Caco-2 (cell line): ENCODE data around the gene GH1. TPM values are rescaled to one million over a fixed set of nuclear protein-coding genes. Genes with fewer than 3 reads are reported as not detected.

Source experiments
- BruUV-seq: library from RNA; stranded (reverse); fragments of 400-500 nt; replicated peaks from 2 replicates; lab custom pipeline; 2021; lab: Mats Ljungman, UMichigan
- CTCF ChIA-PET: fragments of 300-600 bp; sonication (Branson Sonifier 250); formaldehyde crosslinking; loops from one replicate; lab custom pipeline; 2022; ENCODE audit warnings: antibody characterized with exemption; lab: Charles Lee
- POLR2A ChIA-PET: fragments of 300-600 bp; sonication (Branson Sonifier 250); formaldehyde crosslinking; loops from one replicate; lab custom pipeline; 2022; ENCODE audit warnings: antibody characterized with exemption; lab: Charles Lee
- DNase-seq, 2 experiments: peaks; one replicate each; pipeline versions ENCODE4 v3.0.0 to v3.0.0-alpha.2; 2020 to 2022
- H3K27me3 ChIP-seq: replicated peaks from 2 replicates; pipeline ENCODE4 v1.6.0; 2011; ENCODE audit warnings: low read length; ENCODE audit not compliant: control insufficient read depth, insufficient read depth
- H3K36me3 ChIP-seq: 2 replicates; pipeline ENCODE4 v1.5.1; 2011; ENCODE audit warnings: low read length; ENCODE audit not compliant: control insufficient read depth, insufficient read depth
- H3K4me1 ChIP-seq: fragments of 250-450 bp; sonication (Bioruptor Pico); 2 replicates; pipeline ENCODE4 v1.5.1; 2020; ENCODE audit warnings: mild to moderate bottlenecking
- H3K4me3 ChIP-seq: 2 replicates; pipeline ENCODE4 v1.5.1; 2011; ENCODE audit warnings: low read depth, mild to moderate bottlenecking, control low read depth, low read length
- H3K9me3 ChIP-seq: fragments of 250-450 bp; sonication (Bioruptor Pico); 2 replicates; pipeline ENCODE4 v1.5.1; 2020; ENCODE audit warnings: mild to moderate bottlenecking, moderate library complexity
- H3K27ac Mint-ChIP-seq: one replicate; pipeline ENCODE4 v1.8.0; 2022; ENCODE audit warnings: mixed read lengths; ENCODE audit not compliant: unreplicated experiment
- H3K27me3 Mint-ChIP-seq: one replicate; pipeline ENCODE4 v1.8.0; 2022; ENCODE audit warnings: mixed read lengths; ENCODE audit not compliant: insufficient read depth, unreplicated experiment
- H3K36me3 Mint-ChIP-seq: one replicate; pipeline ENCODE4 v1.8.0; 2022; ENCODE audit warnings: mild to moderate bottlenecking, mixed read lengths; ENCODE audit not compliant: insufficient read depth, unreplicated experiment
- H3K4me1 Mint-ChIP-seq: one replicate; pipeline ENCODE4 v1.8.0; 2022; ENCODE audit warnings: low read depth, mixed read lengths; ENCODE audit not compliant: unreplicated experiment
- H3K4me3 Mint-ChIP-seq: one replicate; pipeline ENCODE4 v1.8.0; 2022; ENCODE audit warnings: mild to moderate bottlenecking, moderate library complexity, mixed read lengths; ENCODE audit not compliant: unreplicated experiment
- H3K9me3 Mint-ChIP-seq: one replicate; pipeline ENCODE4 v1.8.0; 2022; ENCODE audit warnings: mixed read lengths; ENCODE audit not compliant: unreplicated experiment
- CTCF ChIP-seq, 2 experiments: fragments of 200-600 bp in 1 of 2; IDR thresholded peaks; 1 replicate in 1 of 2; 2 replicates in 1 of 2; pipeline versions ENCODE4 v1.5.1 to v1.8.0; 2011 to 2022; ENCODE audit warnings: antibody characterized with exemption in 1 of 2, control low read depth in 1 of 2, inconsistent platforms in 1 of 2, low read depth in 1 of 2, low read length in 1 of 2, mild to moderate bottlenecking in 1 of 2, moderate library complexity in 1 of 2; ENCODE audit not compliant: insufficient read depth in 1 of 2, severe bottlenecking in 1 of 2, unreplicated experiment in 1 of 2
- intact Hi-C: fragments of 100-400 bp; cut with micrococcal nuclease; formaldehyde crosslinking; loops from one replicate; pipeline ENCODE4 v1.10.0; 2022; ENCODE audit not compliant: unreplicated experiment
- total RNA-seq: library from RNA; stranded (reverse); gene quantifications from 2 replicates; pipeline ENCODE4 v1.2.3, GENCODE V29; 2022

The GH1 gene
- total RNA-seq, 1 experiment from 2014 or later: not detected

- POLR2A ChIA-PET: no interaction called here
Measured at GRCh38 chr17:63941751-63942150, 23.1 kb upstream of the GH1 start.

GRCh38 chr17:63941162-63941561 lies 22.5 kb upstream of the GH1 start:
- H3K36me3 Mint-ChIP-seq: peaks cover 16% of the 10 kb centered on the region

More at GRCh38 chr17:63941751-63942150, 23.1 kb upstream of the GH1 start:
- no peaks in the 10 kb centered on the region for H3K27me3 ChIP-seq
- peaks cover 2% of the 10 kb centered on the region for H3K27me3 Mint-ChIP-seq
- H3K4me3 ChIP-seq: no peak overlapping the region
- intact Hi-C loops: no loop called here
- no peaks in the 10 kb centered on the region for H3K9me3 Mint-ChIP-seq
- H3K36me3 Mint-ChIP-seq: peaks cover 16% of the 10 kb centered on the region
- H3K4me1 Mint-ChIP-seq: no peaks in the 10 kb centered on the region
- no peak overlapping the region for H3K27ac Mint-ChIP-seq
- no peak for DNase-seq
- H3K9me3 ChIP-seq: no peaks in the 10 kb centered on the region
- TF ChIP-seq CTCF (IDR thresholded peaks at IDR 0.05; ENCODE audit: insufficient read depth in 1 of 2, low read depth in 1 of 2, low read length in 1 of 2, severe bottlenecking in 1 of 2, unreplicated experiment in 1 of 2): no peak
- H3K4me1 ChIP-seq: no peaks in the 10 kb centered on the region
- no TSS peak for BruUV-seq
- no peaks in the 10 kb centered on the region for H3K36me3 ChIP-seq
- CTCF ChIA-PET: interaction anchor here (0.6 kb wide), 1 partner anchor 14 kb away, joined by 5 read pairs; no protein-coding TSS in a partner anchor
- no peak overlapping the region for H3K4me3 Mint-ChIP-seq

GRCh38 chr17:63940584-63940983 lies 21.9 kb upstream of the GH1 start:
- CTCF ChIA-PET: no interaction called here
- no peak for DNase-seq
- peaks cover 16% of the 10 kb centered on the region for H3K36me3 Mint-ChIP-seq

More at GRCh38 chr17:63941162-63941561, 22.5 kb upstream of the GH1 start:
- ChIA-PET CTCF (interaction anchor here (0.6 kb wide), 1 partner anchor 13 kb away, joined by 5 read pairs; no protein-coding TSS in a partner anchor), POLR2A (no interaction called here)
- Mint-ChIP-seq H3K9me3 (no peaks in the 10 kb centered on the region), H3K4me3 (no peak overlapping the region), H3K4me1 (no peaks in the 10 kb centered on the region), H3K27ac (no peak overlapping the region), H3K27me3 (peaks cover 3% of the 10 kb centered on the region)
- Histone ChIP-seq H3K36me3 (no peaks in the 10 kb centered on the region), H3K4me1 (no peaks in the 10 kb centered on the region), H3K27me3 (no peaks in the 10 kb centered on the region), H3K4me3 (no peak overlapping the region), H3K9me3 (0 out of 2 replicates have a peak, but pooled peaks cover 4% of the 10 kb centered on the region)
- TF ChIP-seq CTCF (IDR thresholded peaks at IDR 0.05; ENCODE audit: insufficient read depth in 1 of 2, low read depth in 1 of 2, low read length in 1 of 2, severe bottlenecking in 1 of 2, unreplicated experiment in 1 of 2): no peak
- intact Hi-C loops: no loop called here
- DNase-seq: no peak
- no TSS peak for BruUV-seq

More at GRCh38 chr17:63940584-63940983, 21.9 kb upstream of the GH1 start:
- Histone ChIP-seq H3K4me1 (no peaks in the 10 kb centered on the region), H3K27me3 (no peaks in the 10 kb centered on the region), H3K9me3 (0 out of 2 replicates have a peak, but pooled peaks cover 4% of the 10 kb centered on the region), H3K36me3 (no peaks in the 10 kb centered on the region), H3K4me3 (no peak overlapping the region)
- no peaks in the 10 kb centered on the region for H3K4me1 Mint-ChIP-seq
- no peak overlapping the region for H3K27ac Mint-ChIP-seq
- no peak for TF ChIP-seq CTCF (IDR thresholded peaks at IDR 0.05; ENCODE audit: insufficient read depth in 1 of 2, low read depth in 1 of 2, low read length in 1 of 2, severe bottlenecking in 1 of 2, unreplicated experiment in 1 of 2)
- intact Hi-C loops: no loop called here
- H3K4me3 Mint-ChIP-seq: no peak overlapping the region
- peaks cover 4% of the 10 kb centered on the region for H3K27me3 Mint-ChIP-seq
- BruUV-seq: no TSS peak
- POLR2A ChIA-PET: no interaction called here
- no peaks in the 10 kb centered on the region for H3K9me3 Mint-ChIP-seq
